Testis (tissue), 2 donors: Measurements from ENCODE around the gene TPO.

Source experiments
- POLR2A ChIP-seq: fragments of 450-650 bp; IDR thresholded peaks from one replicate; pipeline ENCODE4 v1.6.1; 2017; ENCODE audit warnings: antibody characterized with exemption, mild to moderate bottlenecking, moderate library complexity
- TF ChIP-seq, protein P1 (sequence below), 3 experiments: fragments of 450-650 bp in 2 of 3; fragments of 200-600 bp in 1 of 3; sonication (generic) in 1 of 3; IDR thresholded peaks; one replicate each; pipeline ENCODE4 v1.5.1; 2016 to 2019; ENCODE audit warnings: antibody characterized with exemption in 3 of 3, mild to moderate bottlenecking in 2 of 3, moderate library complexity in 1 of 3

DNA sequence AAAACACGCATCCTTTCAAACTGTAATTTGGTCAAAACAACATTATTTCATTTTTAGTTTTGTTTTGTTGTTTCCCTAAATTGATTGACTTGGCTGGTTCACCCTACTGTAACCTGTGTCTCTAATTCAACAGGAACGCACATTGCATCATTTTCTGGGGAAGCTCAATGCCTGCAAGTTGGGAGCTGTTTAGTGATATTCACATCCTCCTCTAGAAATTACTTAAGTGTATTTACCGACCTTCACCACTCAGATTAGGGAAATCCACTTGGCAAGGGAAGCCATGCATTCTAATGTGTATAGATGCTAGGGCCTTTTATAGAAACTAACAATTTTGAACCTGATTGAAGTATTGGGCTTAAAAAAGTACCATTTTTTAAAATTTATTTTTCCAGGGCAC lies 7.3 kb upstream of the TPO start:
- TF ChIP-seq, protein P1, sequence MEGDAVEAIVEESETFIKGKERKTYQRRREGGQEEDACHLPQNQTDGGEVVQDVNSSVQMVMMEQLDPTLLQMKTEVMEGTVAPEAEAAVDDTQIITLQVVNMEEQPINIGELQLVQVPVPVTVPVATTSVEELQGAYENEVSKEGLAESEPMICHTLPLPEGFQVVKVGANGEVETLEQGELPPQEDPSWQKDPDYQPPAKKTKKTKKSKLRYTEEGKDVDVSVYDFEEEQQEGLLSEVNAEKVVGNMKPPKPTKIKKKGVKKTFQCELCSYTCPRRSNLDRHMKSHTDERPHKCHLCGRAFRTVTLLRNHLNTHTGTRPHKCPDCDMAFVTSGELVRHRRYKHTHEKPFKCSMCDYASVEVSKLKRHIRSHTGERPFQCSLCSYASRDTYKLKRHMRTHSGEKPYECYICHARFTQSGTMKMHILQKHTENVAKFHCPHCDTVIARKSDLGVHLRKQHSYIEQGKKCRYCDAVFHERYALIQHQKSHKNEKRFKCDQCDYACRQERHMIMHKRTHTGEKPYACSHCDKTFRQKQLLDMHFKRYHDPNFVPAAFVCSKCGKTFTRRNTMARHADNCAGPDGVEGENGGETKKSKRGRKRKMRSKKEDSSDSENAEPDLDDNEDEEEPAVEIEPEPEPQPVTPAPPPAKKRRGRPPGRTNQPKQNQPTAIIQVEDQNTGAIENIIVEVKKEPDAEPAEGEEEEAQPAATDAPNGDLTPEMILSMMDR (IDR thresholded peaks at IDR 0.05) = no peak
- no peak for TF ChIP-seq POLR2A
